Hepatocyte (in vitro differentiated cells): ENCODE measurements around the gene SIDT2.

Source experiments
- CTCF ChIP-seq: fragments of 200-600 bp; sonication (generic); IDR thresholded peaks from 2 replicates; pipeline ENCODE4 v1.5.1; 2016; ENCODE audit warnings: antibody characterized with exemption, mild to moderate bottlenecking; ENCODE audit not compliant: poor library complexity
- EZH2 ChIP-seq: fragments of 200-600 bp; sonication (generic); IDR thresholded peaks from 2 replicates; pipeline ENCODE4 v1.6.1; 2016; ENCODE audit warnings: antibody characterized with exemption, mild to moderate bottlenecking, borderline replicate concordance
- EZH2phosphoT487 ChIP-seq: fragments of 200-600 bp; sonication (generic); IDR thresholded peaks from one replicate; pipeline ENCODE4 v1.6.1; 2018; ENCODE audit warnings: antibody characterized with exemption, mild to moderate bottlenecking, low read depth, moderate library complexity; ENCODE audit not compliant: unreplicated experiment, severe bottlenecking

DNA sequence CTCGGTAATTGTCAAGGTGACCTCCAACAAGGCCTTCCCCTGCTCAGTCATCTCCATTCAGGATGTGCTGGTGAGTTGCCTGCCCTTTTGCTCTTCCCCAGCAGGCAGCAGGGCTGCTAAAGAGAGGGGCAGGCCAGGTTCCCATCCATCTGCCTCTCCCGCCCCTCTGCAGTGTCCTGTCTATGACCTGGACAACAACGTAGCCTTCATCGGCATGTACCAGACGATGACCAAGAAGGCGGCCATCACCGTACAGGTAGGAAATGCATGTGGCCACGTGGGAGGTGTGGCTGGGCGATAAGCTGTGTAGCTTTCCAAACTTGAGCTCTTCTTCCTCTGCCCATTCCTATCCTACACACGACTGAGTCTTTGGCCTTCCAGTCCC is 4.0 kb downstream of the SIDT2 start:
- TF ChIP-seq EZH2phosphoT487: no peak
- no peak for TF ChIP-seq CTCF
- no peak for TF ChIP-seq EZH2
